Activated T-cell treated with anti-CD3 and anti-CD28 coated beads, Interleukin-2, amount 50 U/mL, for 24 hours (primary cell): ENCODE data around the gene SLC66A1.

Experiments
- DNase-seq: peaks from one replicate; pipeline ENCODE4 v3.0.0-alpha.2; 2020
- H3K27ac Mint-ChIP-seq: 2 replicates; pipeline ENCODE4 v1.8.0; 2020; ENCODE audit warnings: mild to moderate bottlenecking, mixed read lengths
- H3K27me3 Mint-ChIP-seq: 2 replicates; pipeline ENCODE4 v1.8.0; 2020; ENCODE audit warnings: mixed read lengths
- H3K36me3 Mint-ChIP-seq: 2 replicates; pipeline ENCODE4 v1.8.0; 2020; ENCODE audit warnings: low read depth, mixed read lengths
- H3K4me1 Mint-ChIP-seq: 2 replicates; pipeline ENCODE4 v1.8.0; 2020; ENCODE audit warnings: low read depth, mixed read lengths
- H3K4me3 Mint-ChIP-seq: 2 replicates; pipeline ENCODE4 v1.8.0; 2020; ENCODE audit warnings: mild to moderate bottlenecking, moderate library complexity, mixed read lengths
- H3K9me3 Mint-ChIP-seq: 2 replicates; pipeline ENCODE4 v1.8.0; 2020; ENCODE audit warnings: mixed read lengths

The SLC66A1 gene

DNA sequence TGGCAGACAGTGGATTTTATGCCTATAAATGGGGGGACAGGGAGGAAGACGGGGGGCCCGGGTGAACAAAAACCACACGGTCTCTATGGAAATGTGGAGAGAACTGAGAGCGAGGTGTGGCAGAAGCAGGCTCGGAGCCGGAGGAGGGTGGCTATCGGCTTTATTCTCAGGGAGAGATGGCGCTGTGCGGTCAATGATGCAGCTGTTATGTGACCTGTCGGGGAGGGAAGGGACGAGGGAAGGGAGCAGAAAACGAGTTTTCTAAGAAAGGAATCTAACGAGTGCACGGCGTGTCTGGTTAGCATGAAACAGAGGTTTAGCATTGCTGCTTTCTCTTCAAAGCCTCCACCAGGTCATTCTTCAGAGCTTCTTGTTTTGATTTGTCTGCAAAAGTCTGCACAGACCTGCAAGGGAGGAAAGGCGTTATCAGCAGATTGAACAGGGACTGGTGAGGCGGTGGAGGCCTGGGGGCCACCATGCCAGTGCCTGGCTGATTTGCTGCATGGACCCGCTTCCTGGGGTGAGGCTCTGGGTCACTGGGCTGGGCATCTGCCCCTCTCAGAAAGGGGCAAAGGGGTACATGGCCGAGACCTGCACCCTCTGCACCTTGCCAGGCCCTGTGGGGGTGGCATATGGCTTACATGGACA lies 27.2 kb downstream of the SLC66A1 start:
- DNase-seq = no peak
- no peaks in the 10 kb centered on the region for H3K9me3 Mint-ChIP-seq
- H3K36me3 Mint-ChIP-seq = peaks cover 68% of the 10 kb centered on the region
- peaks cover 35% of the 10 kb centered on the region for H3K4me1 Mint-ChIP-seq
- no peaks in the 10 kb centered on the region for H3K27me3 Mint-ChIP-seq
- no peak overlapping the region for H3K4me3 Mint-ChIP-seq
- peak overlapping the region; percentile 22 for H3K27ac Mint-ChIP-seq

GRCh38 chr1:19340387-19340937 lies 28.3 kb downstream of the SLC66A1 start:
- no peaks in the 10 kb centered on the region for H3K27me3 Mint-ChIP-seq
- peaks cover 31% of the 10 kb centered on the region for H3K4me1 Mint-ChIP-seq
- no peaks in the 10 kb centered on the region for H3K9me3 Mint-ChIP-seq
- H3K27ac Mint-ChIP-seq = peak overlapping the region; percentile 82
- DNase-seq = no peak
- H3K36me3 Mint-ChIP-seq = peaks cover 79% of the 10 kb centered on the region
- H3K4me3 Mint-ChIP-seq = no peak overlapping the region

- Mint-ChIP-seq H3K4me1 (peaks cover 23% of the 10 kb centered on the region), H3K27me3 (no peaks in the 10 kb centered on the region), H3K36me3 (peaks cover 86% of the 10 kb centered on the region), H3K4me3 (no peak overlapping the region), H3K27ac (peak overlapping the region; percentile 82), H3K9me3 (no peaks in the 10 kb centered on the region)
- peak; percentile 87 for DNase-seq
Measured at GRCh38 chr1:19341201-19342061, 29.3 kb downstream of the SLC66A1 start.

DNA sequence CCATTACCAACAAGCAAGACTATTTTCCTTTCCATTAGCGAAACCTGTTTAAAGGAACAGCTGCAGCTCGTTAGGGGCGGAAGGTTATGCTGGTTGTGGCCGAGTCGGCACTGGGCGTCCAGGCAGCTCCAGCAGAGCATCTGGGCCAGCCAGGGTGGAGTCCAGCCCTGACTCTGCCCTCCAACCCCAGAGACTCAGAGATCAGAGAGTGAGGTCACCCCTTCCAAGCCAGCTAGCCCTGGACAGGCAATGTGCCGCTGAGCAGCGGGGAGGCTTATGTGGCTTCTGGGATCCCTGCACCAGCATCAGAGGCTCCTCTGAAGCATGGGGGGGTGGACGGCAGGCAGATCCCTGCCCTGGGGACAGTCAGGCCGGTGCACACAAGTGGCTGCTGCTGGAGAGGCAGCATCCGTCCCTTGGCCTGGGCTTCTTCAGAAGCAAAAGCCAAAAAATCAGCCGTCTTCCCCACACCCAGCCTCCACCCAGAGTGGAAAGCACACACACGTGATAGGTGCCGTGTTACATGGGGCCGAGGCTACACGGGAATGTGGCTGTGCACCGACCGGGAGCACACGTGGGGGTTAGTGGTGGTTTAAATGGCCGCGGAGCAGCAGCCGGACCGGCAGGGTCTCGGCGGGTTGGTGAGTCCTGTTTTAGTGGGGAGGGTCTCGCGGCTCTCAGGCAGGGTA lies 30.1 kb downstream of the SLC66A1 start:
- Mint-ChIP-seq H3K27ac (peak overlapping the region; percentile 82), H3K36me3 (peaks cover 86% of the 10 kb centered on the region), H3K27me3 (no peaks in the 10 kb centered on the region)

GRCh38 chr1:19342894-19343616 lies 30.9 kb downstream of the SLC66A1 start:
- Mint-ChIP-seq H3K9me3 (no peaks in the 10 kb centered on the region), H3K27ac (peak overlapping the region; percentile 9), H3K27me3 (no peaks in the 10 kb centered on the region)

More for the DNA sequence above, 30.1 kb downstream of the SLC66A1 start:
- Mint-ChIP-seq H3K4me3 (no peak overlapping the region), H3K4me1 (peaks cover 15% of the 10 kb centered on the region), H3K9me3 (no peaks in the 10 kb centered on the region)
- no peak for DNase-seq

DNA sequence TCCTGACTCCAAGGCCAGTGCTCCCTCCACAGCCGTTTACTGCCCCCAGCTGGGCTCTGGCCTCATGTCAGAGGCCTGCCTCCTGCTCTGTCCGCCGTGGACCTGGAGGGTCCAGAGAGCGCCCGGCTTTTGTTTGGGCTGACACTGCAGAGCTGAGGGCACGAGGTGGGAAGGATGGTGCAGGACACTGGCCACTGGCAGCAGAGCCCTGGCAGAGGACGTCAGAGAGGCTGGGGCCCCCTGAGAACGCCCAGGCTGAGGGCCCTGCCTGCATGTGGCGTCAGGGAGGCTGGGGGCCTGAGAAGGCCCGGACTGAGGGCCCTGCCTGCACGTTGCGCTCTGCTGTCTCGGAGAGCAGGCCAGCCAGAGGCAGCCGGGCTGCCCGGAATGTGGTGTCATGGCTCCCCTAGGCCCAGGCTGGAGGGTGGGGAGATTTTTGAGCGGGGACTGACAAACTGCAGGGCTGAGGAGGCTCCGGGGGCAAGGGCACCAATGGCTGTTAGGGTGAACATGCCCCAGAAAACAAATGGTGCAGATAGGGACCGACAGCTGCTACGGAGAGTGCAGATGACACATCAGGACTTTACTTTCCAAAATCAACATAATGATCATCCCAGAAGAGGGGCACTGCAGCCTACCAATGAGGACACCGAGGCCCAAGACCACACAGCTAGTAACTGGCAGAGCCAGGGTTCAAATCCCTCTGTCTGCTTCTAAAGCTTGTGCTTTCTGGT lies 31.7 kb downstream of the SLC66A1 start:
- Mint-ChIP-seq H3K4me1 (peaks cover 11% of the 10 kb centered on the region), H3K27me3 (no peaks in the 10 kb centered on the region), H3K4me3 (no peak overlapping the region), H3K36me3 (peaks cover 82% of the 10 kb centered on the region), H3K27ac (peak overlapping the region; percentile 80), H3K9me3 (no peaks in the 10 kb centered on the region)
- no peak for DNase-seq

More at GRCh38 chr1:19342894-19343616, 30.9 kb downstream of the SLC66A1 start:
- no peak for DNase-seq
- Mint-ChIP-seq H3K4me1 (peaks cover 10% of the 10 kb centered on the region), H3K4me3 (no peak overlapping the region), H3K36me3 (peaks cover 81% of the 10 kb centered on the region)

GRCh38 chr1:19344372-19344810 lies 32.3 kb downstream of the SLC66A1 start:
- H3K36me3 Mint-ChIP-seq = peaks cover 83% of the 10 kb centered on the region
- H3K27ac Mint-ChIP-seq = peak overlapping the region; percentile 80
- no peak overlapping the region for H3K4me3 Mint-ChIP-seq
- no peaks in the 10 kb centered on the region for H3K9me3 Mint-ChIP-seq
- peaks cover 11% of the 10 kb centered on the region for H3K4me1 Mint-ChIP-seq
- peak; percentile 64 for DNase-seq
- no peaks in the 10 kb centered on the region for H3K27me3 Mint-ChIP-seq

- H3K27ac Mint-ChIP-seq = peak overlapping the region; percentile 80
- no peak overlapping the region for H3K4me3 Mint-ChIP-seq
- H3K4me1 Mint-ChIP-seq = peaks cover 11% of the 10 kb centered on the region
- no peaks in the 10 kb centered on the region for H3K9me3 Mint-ChIP-seq
- H3K27me3 Mint-ChIP-seq = no peaks in the 10 kb centered on the region
- no peak for DNase-seq
- peaks cover 86% of the 10 kb centered on the region for H3K36me3 Mint-ChIP-seq
Measured at GRCh38 chr1:19344831-19345230, 32.7 kb downstream of the SLC66A1 start.

- H3K4me1 Mint-ChIP-seq = peaks cover 11% of the 10 kb centered on the region
- no peaks in the 10 kb centered on the region for H3K27me3 Mint-ChIP-seq
- H3K27ac Mint-ChIP-seq = peak overlapping the region; percentile 47
- no peak for DNase-seq
- H3K9me3 Mint-ChIP-seq = no peaks in the 10 kb centered on the region
- peaks cover 87% of the 10 kb centered on the region for H3K36me3 Mint-ChIP-seq
- no peak overlapping the region for H3K4me3 Mint-ChIP-seq
Measured at GRCh38 chr1:19345391-19345790, 33.3 kb downstream of the SLC66A1 start.

DNA sequence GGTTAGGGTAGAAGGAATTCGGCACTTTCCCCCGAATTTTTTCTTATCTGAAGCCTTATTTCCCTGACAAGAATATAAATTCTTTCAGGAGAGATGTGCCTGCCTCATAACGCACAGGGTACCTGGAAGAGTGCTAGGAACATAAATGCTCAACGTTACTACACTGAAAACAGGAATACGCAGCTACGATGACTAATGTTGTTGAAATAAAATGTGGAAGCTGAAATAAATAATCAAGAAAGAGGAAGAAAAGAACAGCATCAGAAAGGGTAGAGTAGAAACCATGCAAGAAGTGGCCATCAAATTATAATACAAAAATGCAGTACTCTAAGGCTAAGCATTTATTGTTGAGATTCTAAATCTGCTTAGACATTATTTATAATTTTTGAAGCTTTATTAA lies 33.9 kb downstream of the SLC66A1 start:
- Mint-ChIP-seq H3K36me3 (peaks cover 83% of the 10 kb centered on the region), H3K9me3 (no peaks in the 10 kb centered on the region), H3K27ac (peak overlapping the region; percentile 35), H3K4me3 (no peak overlapping the region), H3K27me3 (no peaks in the 10 kb centered on the region), H3K4me1 (peaks cover 11% of the 10 kb centered on the region)
- DNase-seq = no peak

- no peaks in the 10 kb centered on the region for H3K27me3 Mint-ChIP-seq
- peaks cover 3% of the 10 kb centered on the region for H3K4me1 Mint-ChIP-seq
- DNase-seq = no peak
- peaks cover 79% of the 10 kb centered on the region for H3K36me3 Mint-ChIP-seq
- H3K4me3 Mint-ChIP-seq = no peak overlapping the region
- H3K9me3 Mint-ChIP-seq = no peaks in the 10 kb centered on the region
- H3K27ac Mint-ChIP-seq = peak overlapping the region; percentile 82
Measured at GRCh38 chr1:19347533-19348172, 35.5 kb downstream of the SLC66A1 start.

- H3K27ac Mint-ChIP-seq = peak overlapping the region; percentile 82
- H3K9me3 Mint-ChIP-seq = no peaks in the 10 kb centered on the region
Measured at GRCh38 chr1:19348441-19349198, 36.5 kb downstream of the SLC66A1 start.

More at GRCh38 chr1:19348441-19349198, 36.5 kb downstream of the SLC66A1 start:
- Mint-ChIP-seq H3K27me3 (no peaks in the 10 kb centered on the region), H3K4me3 (no peak overlapping the region), H3K36me3 (peaks cover 80% of the 10 kb centered on the region), H3K4me1 (peaks cover 3% of the 10 kb centered on the region)
- no peak for DNase-seq
